Inflammatory macrophage (primary cell): ENCODE measurements around the gene KLHDC9.

Experiments
- DNase-seq, 2 donors: peaks; one replicate each; pipeline ENCODE4 v3.0.0-alpha.2; 2020 to 2022

KLHDC9 gene

DNA sequence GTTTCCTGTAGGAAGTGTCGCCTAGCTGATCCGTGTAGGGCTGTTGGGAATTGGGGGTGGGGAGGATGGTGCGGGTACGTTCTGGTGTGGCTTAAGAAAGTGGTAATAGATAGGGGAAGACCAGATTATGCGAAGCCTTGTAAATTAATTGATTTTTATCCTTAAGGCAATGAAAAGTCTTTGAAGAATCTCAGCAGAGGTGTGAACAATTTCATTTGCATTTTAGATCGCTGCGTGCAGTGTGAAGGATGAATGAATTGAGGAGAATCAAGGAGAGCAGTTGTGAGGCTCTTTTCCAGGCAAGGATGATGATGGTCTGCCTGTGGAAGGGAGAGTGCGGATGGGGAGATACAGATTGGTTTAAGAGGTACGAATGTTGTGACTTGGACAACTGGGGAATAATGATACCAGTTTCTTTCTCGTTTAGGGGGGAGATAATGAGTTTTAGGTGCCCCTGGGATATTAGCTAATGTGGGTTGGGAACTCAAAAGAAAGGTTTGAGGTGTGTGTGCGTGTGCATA is 35.1 kb downstream of the KLHDC9 start:
- no peak for DNase-seq

DNA sequence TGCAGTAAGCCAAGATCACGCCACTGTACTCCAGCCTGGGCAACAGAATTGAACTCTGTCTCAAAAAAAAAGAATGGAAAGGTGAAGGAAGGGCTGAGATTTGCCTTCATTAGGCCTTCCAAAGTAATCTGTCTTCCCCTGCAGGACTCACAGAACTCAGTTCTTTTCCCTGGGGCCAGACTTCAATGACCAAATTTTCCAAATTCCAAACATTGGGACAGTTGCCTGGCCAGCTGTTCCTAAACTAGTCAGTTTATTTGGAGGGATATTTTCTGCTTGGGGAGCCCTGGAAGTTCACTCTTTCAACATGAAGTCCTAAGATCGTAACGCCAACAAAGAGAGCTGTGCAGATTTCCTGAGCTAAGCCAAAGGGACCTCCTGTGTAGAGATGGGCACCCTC is 39.7 kb downstream of the KLHDC9 start:
- no peak for DNase-seq

DNA sequence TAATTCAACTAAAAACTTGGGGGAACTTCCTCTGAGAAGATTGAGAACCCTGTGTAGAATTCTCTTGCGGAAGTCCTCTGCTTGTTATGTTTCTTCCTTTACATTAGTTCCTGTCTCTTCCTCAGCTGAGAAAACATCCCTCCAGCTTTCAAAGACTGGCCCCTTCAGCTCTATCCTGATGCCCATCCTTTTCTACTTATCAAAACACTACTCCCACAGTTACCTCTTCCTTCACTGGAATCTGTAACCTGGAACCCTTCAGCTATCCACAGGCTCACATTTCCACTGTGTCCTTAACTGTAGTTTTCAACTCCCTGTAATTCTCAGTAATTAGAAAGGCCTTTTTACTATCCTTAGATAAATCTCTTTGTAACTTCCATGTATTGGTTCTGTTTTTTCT is 40.3 kb downstream of the KLHDC9 start:
- peak; percentile 19 to 27 for DNase-seq

DNA sequence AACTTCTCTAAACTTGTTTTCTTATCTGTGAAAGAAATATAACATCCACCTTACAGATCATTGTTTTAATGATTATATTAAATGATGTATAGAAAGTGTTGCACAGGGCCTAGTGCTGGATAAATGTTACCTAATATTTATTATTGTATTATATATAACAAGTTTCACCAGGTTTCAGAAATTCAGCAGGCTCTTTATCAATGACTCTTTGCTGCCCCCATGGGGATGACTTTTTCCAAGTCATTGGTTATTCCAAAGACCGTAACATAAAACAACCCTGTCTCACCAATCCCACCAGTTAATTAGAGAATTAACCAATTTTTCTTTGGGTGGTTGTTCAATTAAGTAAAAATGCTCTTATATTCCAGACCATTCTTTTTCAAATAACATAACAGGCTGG is 41.6 kb downstream of the KLHDC9 start:
- DNase-seq = peak; percentile 66 to 77

DNA sequence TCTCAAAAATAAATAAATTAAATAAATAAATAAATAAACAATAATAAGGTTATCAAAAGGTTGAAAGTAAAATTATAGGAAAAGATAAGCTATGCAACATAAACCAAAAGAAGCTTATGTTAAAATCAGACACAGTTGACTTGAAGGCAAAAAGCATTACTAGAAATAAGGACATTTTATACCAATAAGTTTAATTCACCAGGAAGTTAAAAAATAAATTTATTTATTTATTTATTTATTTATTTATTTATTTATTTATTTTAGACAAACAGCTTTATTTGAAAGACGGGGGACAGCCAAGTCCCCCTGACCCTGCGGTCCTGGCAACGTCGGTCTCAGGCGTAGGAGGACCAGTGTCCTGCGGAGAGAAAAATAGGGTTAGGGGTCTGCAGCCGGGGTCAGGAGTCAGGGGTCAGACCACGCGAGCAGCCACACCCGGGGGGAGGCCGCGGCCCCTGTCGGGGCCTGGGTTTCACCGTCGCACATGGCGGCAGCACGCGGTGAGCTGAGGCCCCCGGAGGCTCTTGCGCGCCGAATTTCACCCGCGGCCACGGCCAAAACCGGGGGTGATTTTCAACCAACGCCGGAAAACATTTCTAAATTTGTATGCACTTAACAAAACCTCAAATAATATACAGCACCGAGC is 42.7 kb downstream of the KLHDC9 start:
- no peak for DNase-seq

DNA sequence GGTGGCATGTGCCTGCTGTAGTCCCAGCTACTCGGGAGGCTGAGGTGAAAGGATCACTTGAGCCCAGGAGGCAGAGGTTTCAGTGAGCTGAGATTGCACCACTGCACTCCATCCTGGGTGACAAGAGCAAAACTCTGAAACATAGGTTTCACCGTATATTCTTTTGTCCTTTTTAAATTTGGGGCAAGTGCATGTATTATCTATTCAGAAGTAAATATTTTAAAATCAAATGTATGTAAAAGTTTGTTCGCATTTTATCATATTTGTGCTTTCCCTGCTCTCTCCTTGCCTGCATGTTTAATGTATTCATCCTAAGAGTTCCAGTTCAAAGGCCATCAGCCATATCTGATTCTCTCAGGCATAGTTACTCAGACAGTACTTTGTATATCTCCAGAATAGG is 47.7 kb downstream of the KLHDC9 start:
- DNase-seq = no peak
